ENCODE measurements around the gene PHKA2. TPM values are rescaled to one million over a fixed set of nuclear protein-coding genes. Genes with fewer than 3 reads are reported as not detected.

The PHKA2 gene
- total RNA-seq, 1 experiment from 2014 or later: 34.4 TPM

DNA sequence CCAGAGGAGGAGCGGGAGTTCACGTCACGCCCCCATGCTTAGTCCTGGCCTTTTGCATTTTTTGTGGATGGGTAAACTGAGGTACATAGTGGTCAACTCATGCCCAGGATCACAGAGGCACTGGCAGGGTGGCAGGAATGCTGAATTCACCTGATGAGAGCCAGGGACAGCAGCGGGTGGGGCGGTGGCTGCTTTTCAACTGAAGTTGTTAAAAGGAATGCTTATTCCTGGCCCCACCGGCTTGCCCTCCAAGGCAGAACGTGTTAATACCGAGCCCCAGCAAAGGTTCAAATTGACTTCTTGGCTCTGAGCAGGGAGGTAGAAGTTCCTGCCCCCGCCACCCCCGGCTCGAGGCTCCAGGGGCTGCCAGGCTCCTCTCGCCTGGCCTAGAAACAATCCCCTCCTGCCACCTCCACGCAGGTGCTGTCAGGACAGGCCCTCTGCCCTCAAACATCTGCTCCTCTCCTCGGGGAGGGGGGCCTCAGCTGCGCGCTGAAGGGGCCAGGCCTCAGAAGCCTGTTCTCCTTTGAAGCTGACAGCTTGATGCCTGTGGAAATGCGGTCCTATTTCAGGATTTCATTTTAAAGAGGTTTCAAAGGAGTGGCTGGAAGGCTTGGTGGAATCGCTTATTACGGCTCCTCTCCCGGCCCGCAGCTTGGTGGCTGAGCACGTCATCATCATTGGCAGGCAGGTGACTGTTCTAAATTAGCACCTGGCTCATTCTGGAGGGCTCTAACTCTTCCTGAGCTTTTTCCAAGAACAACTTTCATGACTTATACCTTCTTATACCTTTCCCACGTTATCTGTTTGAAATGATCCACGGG is 93.0 kb downstream of the PHKA2 start:
- Histone ChIP-seq H3F3A (ENCODE audit: insufficient read depth, low read depth) (no peaks in the 10 kb centered on the region), H3K27ac (no peak overlapping the region), H3K79me2 (ENCODE audit: low read depth) (no peaks in the 10 kb centered on the region), H3K9me2 (ENCODE audit: insufficient read depth) (no peaks in the 10 kb centered on the region), H3K36me3 (ENCODE audit: low read depth) (no peaks in the 10 kb centered on the region), H3K4me3 (no peak overlapping the region), H3K9me3 (ENCODE audit: insufficient read depth, low read depth) (no peaks in the 10 kb centered on the region), H4K20me1 (ENCODE audit: insufficient read depth) (no peaks in the 10 kb centered on the region), H3K4me2 (no peak overlapping the region), H3K27me3 (ENCODE audit: insufficient read depth, low read depth) (no peaks in the 10 kb centered on the region), H2AFZ (no peak overlapping the region), H3K4me1 (replicated peaks; ENCODE audit: insufficient read depth) (peaks cover 3% of the 10 kb centered on the region; the same call in 1 of the 2 replicates)
- DNase-seq: no peak
- intact Hi-C loops (cut with micrococcal nuclease; ENCODE audit: unreplicated experiment): no loop called here
- CTCF ChIA-PET: no interaction called here
- no peak for TF ChIP-seq CTCF (conservative IDR thresholded peaks at IDR 0.05)
- POLR2A ChIA-PET (ENCODE audit: unreplicated experiment): no interaction called here
- no TSS peak for BruUV-seq (replicated peaks)

- Histone ChIP-seq H3K27me3 (ENCODE audit: insufficient read depth, low read depth) (no peaks in the 10 kb centered on the region), H2AFZ (no peak overlapping the region), H3K4me1 (replicated peaks; ENCODE audit: insufficient read depth) (peaks cover 8% of the 10 kb centered on the region; the same call in 1 of the 2 replicates), H3K27ac (no peak overlapping the region), H3F3A (ENCODE audit: insufficient read depth, low read depth) (no peaks in the 10 kb centered on the region), H3K9me2 (ENCODE audit: insufficient read depth) (no peaks in the 10 kb centered on the region), H3K4me2 (no peak overlapping the region), H3K4me3 (no peak overlapping the region), H3K79me2 (ENCODE audit: low read depth) (no peaks in the 10 kb centered on the region), H3K9me3 (ENCODE audit: insufficient read depth, low read depth) (no peaks in the 10 kb centered on the region), H3K36me3 (ENCODE audit: low read depth) (no peaks in the 10 kb centered on the region), H4K20me1 (ENCODE audit: insufficient read depth) (no peaks in the 10 kb centered on the region)
- no peak for DNase-seq
- intact Hi-C loops (cut with micrococcal nuclease; ENCODE audit: unreplicated experiment): no loop called here
- ChIA-PET POLR2A (ENCODE audit: unreplicated experiment) (no interaction called here), CTCF (no interaction called here)
- TF ChIP-seq EZH2 (IDR thresholded peaks at IDR 0.05; ENCODE audit: low read depth) (no peak), CTCF (conservative IDR thresholded peaks at IDR 0.05) (no peak)
- no TSS peak for BruUV-seq (replicated peaks)
Observed at GRCh38 chrX:18890049-18890381, 93.9 kb downstream of the PHKA2 start.

DNA sequence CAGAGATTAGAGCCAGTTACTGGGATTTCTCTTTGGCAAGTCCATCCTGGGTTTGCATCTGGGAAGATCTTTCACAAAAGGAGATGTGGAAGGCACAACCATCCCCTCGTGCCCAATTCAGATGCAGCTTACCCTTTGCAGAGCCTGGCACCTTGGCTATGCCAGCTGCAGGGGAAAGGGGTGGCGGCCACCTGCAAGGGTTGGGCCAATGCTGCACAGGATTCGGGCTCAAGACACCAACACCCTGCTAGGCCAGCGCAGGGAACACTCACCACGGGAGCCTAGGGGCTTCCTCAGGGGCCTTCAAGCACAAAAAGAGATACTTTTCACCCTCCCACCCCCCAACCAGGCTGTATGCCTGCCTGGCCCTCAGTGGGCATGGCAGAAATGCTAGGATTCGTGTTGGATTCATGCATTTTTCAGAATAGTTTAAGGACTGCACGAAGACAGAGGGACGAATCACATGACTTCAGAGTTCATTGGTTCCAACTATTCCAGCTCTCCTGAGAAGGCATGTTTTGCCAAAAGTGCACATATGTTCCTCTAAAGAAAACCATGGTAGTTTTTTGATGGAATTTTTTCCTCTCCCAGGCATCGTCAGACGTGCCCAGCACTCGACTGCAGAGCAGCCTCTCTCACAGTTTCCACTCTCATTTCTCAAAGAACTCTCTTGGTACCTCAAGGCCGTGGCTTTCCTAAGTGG is 94.4 kb downstream of the PHKA2 start:
- TF ChIP-seq CTCF (conservative IDR thresholded peaks at IDR 0.05): no peak
- TF ChIP-seq EZH2 (IDR thresholded peaks at IDR 0.05; ENCODE audit: low read depth): no peak
- H3K4me3 ChIP-seq: no peak overlapping the region
- no peaks in the 10 kb centered on the region for H3K9me3 ChIP-seq (ENCODE audit: insufficient read depth, low read depth)
- ChIA-PET POLR2A (ENCODE audit: unreplicated experiment) (no interaction called here), CTCF (no interaction called here)
- H3K36me3 ChIP-seq (ENCODE audit: low read depth): no peaks in the 10 kb centered on the region
- no peaks in the 10 kb centered on the region for H4K20me1 ChIP-seq (ENCODE audit: insufficient read depth)
- DNase-seq: no peak
- no peaks in the 10 kb centered on the region for H3K79me2 ChIP-seq (ENCODE audit: low read depth)
- peaks cover 8% of the 10 kb centered on the region; the same call in 1 of the 2 replicates for H3K4me1 ChIP-seq (replicated peaks; ENCODE audit: insufficient read depth)
- H2AFZ ChIP-seq: no peak overlapping the region
- H3F3A ChIP-seq (ENCODE audit: insufficient read depth, low read depth): no peaks in the 10 kb centered on the region
- no peaks in the 10 kb centered on the region for H3K9me2 ChIP-seq (ENCODE audit: insufficient read depth)
- H3K27ac ChIP-seq: no peak overlapping the region
- H3K4me2 ChIP-seq: no peak overlapping the region
- BruUV-seq (replicated peaks): no TSS peak
- no peaks in the 10 kb centered on the region for H3K27me3 ChIP-seq (ENCODE audit: insufficient read depth, low read depth)
- intact Hi-C loops (cut with micrococcal nuclease; ENCODE audit: unreplicated experiment): loop anchor here (5.0 kb wide), 1 partner anchor 497 kb away; no protein-coding TSS in a partner anchor

All from PC-9 (cell line).